DOHH2 (cell line): ENCODE measurements around the gene USP30.

ENCODE experiments used
- EZH2phosphoT487 ChIP-seq: fragments of 200-600 bp; sonication (generic); IDR thresholded peaks from 2 replicates; pipeline ENCODE4 v1.6.1; 2017; ENCODE audit warnings: borderline replicate concordance, mild to moderate bottlenecking, antibody characterized with exemption, low read length, moderate library complexity, mixed read lengths
- TF ChIP-seq, protein P1 (sequence below): fragments of 200-600 bp; sonication (generic); IDR thresholded peaks from one replicate; pipeline ENCODE4 v1.5.1; 2014; ENCODE audit warnings: antibody characterized with exemption, mild to moderate bottlenecking, low read depth, low read length; ENCODE audit not compliant: poor library complexity, severe bottlenecking

DNA sequence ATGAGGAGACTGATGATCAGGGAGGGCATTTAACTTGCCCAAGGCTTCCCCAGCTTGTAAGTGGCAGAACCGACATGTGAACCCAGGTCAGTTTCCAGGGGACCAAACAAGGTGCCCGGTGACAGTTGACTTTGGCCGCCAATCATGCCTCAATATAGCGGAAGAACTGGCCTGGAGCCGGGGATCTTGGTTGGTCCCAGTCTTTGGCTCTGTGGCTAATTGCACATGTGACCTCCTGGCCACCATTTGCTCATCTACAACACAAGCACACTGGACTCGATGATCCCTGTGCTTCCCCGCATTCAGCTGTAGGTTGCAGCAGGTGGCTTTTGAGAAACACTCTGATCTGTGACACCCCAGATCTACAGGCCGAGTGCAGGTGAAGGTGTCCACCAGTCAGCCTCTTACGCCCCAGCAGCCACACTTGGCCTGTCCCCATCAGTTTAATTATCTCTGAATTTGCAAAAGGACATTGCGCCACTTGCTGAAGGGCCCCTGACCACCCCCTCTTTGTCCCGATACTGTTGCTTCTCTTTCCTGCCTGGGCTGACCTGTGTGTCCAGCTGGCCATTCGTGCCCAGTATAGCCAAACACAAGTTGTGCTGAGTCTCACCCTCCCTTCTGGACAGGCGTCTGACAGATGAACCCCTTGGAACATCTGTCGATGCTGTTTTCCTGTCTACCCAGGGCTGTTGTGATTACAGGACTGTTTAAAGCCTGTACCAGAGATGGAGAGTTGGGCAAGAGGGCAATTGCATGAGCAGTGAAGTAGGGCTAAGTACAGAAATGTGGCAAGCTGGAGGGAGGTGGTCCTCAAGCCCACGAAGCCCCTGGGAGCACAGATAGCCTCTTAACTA lies 78.1 kb downstream of the USP30 start:
- TF ChIP-seq, protein P1, sequence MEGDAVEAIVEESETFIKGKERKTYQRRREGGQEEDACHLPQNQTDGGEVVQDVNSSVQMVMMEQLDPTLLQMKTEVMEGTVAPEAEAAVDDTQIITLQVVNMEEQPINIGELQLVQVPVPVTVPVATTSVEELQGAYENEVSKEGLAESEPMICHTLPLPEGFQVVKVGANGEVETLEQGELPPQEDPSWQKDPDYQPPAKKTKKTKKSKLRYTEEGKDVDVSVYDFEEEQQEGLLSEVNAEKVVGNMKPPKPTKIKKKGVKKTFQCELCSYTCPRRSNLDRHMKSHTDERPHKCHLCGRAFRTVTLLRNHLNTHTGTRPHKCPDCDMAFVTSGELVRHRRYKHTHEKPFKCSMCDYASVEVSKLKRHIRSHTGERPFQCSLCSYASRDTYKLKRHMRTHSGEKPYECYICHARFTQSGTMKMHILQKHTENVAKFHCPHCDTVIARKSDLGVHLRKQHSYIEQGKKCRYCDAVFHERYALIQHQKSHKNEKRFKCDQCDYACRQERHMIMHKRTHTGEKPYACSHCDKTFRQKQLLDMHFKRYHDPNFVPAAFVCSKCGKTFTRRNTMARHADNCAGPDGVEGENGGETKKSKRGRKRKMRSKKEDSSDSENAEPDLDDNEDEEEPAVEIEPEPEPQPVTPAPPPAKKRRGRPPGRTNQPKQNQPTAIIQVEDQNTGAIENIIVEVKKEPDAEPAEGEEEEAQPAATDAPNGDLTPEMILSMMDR = no peak
- TF ChIP-seq EZH2phosphoT487 = no peak
